ENCODE measurements around the gene RAB25.

The RAB25 gene

GRCh38 chr1:156081180-156081916 lies 20.4 kb downstream of the RAB25 start:
- DNase-seq = no peak

GRCh38 chr1:156081917-156082308 lies 21.0 kb downstream of the RAB25 start:
- DNase-seq = no peak

GRCh38 chr1:156082309-156083091 lies 21.5 kb downstream of the RAB25 start, which contains the start of gene MEX3A:
TSS of gene MEX3A (minus strand) at chr1:156082465. CDS start at chr1:156081998, 467 bp downstream.
- peak; percentile 58 to 60 for DNase-seq

- DNase-seq = no peak
These were observed 23.1 kb downstream of the RAB25 start for GRCh38 chr1:156083800-156084790.

GRCh38 chr1:156086256-156086662 lies 25.3 kb downstream of the RAB25 start:
- DNase-seq = no peak

GRCh38 chr1:156089704-156090103 lies 28.7 kb downstream of the RAB25 start:
- no peak for DNase-seq

GRCh38 chr1:156090138-156090839 lies 29.3 kb downstream of the RAB25 start:
- no peak for DNase-seq

GRCh38 chr1:156090840-156091188 lies 29.9 kb downstream of the RAB25 start:
- DNase-seq = peak; percentile 86 to 88

GRCh38 chr1:156091610-156092009 lies 30.6 kb downstream of the RAB25 start:
- no peak for DNase-seq

GRCh38 chr1:156095906-156096508 lies 35.0 kb downstream of the RAB25 start:
- no peak for DNase-seq

GRCh38 chr1:156096640-156097391 lies 35.9 kb downstream of the RAB25 start:
- peak; percentile 91 to 96 for DNase-seq

- DNase-seq = no peak
These were observed 36.7 kb downstream of the RAB25 start for GRCh38 chr1:156097499-156098178.

GRCh38 chr1:156098784-156099183 lies 37.8 kb downstream of the RAB25 start:
- no peak for DNase-seq

GRCh38 chr1:156099282-156099681 lies 38.3 kb downstream of the RAB25 start:
- DNase-seq = no peak

GRCh38 chr1:156100205-156100995 lies 39.4 kb downstream of the RAB25 start:
- DNase-seq = no peak

GRCh38 chr1:156101880-156102279 lies 40.9 kb downstream of the RAB25 start:
- no peak for DNase-seq

- no peak for DNase-seq
These were observed 41.9 kb downstream of the RAB25 start for GRCh38 chr1:156102633-156103511.

GRCh38 chr1:156103521-156103947 lies 42.6 kb downstream of the RAB25 start:
- DNase-seq = peak in 1 of 2 donors; percentile 36
